Activated B cell treated with CpG ODN at 0.5 μM for 24 hours (primary cell): ENCODE data around the gene ENTHD1. TPM values are rescaled to one million over a fixed set of nuclear protein-coding genes. Genes with fewer than 3 reads are reported as not detected.

Source experiments
- ATAC-seq: fragments of 200-7000 bp; cut with Tn5 transposase; one replicate; pipeline ENCODE4 v1.10.0; 2021; ENCODE audit warnings: low read depth, mild to moderate bottlenecking, moderate library complexity
- CTCF ChIA-PET: fragments of 350-600 bp; sonication (Branson Sonifier 250); formaldehyde crosslinking; loops from one replicate; lab custom pipeline; 2021; ENCODE audit warnings: antibody characterized with exemption; lab: Charles Lee
- POLR2A ChIA-PET: fragments of 350-600 bp; sonication (Branson Sonifier 250); formaldehyde crosslinking; loops from one replicate; lab custom pipeline; 2021; ENCODE audit warnings: antibody characterized with exemption; lab: Charles Lee
- DNase-seq: peaks from one replicate; pipeline ENCODE4 v3.0.0; 2022
- H3K27ac Mint-ChIP-seq: one replicate; pipeline ENCODE4 v1.8.0; 2020; ENCODE audit warnings: mixed read lengths
- H3K27me3 Mint-ChIP-seq: one replicate; pipeline ENCODE4 v1.8.0; 2021; ENCODE audit warnings: mixed read lengths
- H3K36me3 Mint-ChIP-seq: one replicate; pipeline ENCODE4 v1.8.0; 2021; ENCODE audit warnings: low read depth, mixed read lengths
- H3K4me1 Mint-ChIP-seq: one replicate; pipeline ENCODE4 v1.8.0; 2021; ENCODE audit warnings: mixed read lengths
- H3K4me3 Mint-ChIP-seq: one replicate; pipeline ENCODE4 v1.8.0; 2020; ENCODE audit warnings: mild to moderate bottlenecking, mixed read lengths
- H3K9me3 Mint-ChIP-seq: one replicate; pipeline ENCODE4 v1.8.0; 2020; ENCODE audit warnings: mixed read lengths
- intact Hi-C: fragments of 100-400 bp; cut with micrococcal nuclease; formaldehyde crosslinking; loops from one replicate; pipeline ENCODE4 v1.15.1; 2024
- total RNA-seq: library from RNA; stranded (reverse); gene quantifications from 2 replicates; pipeline ENCODE4 v1.2.3, GENCODE V29; 2022
- TF ChIP-seq, protein P1 (sequence below): fragments of 200-600 bp; IDR thresholded peaks from one replicate; pipeline ENCODE4 v1.8.0; 2022; ENCODE audit warnings: antibody characterized with exemption, mild to moderate bottlenecking

Gene ENTHD1
- total RNA-seq, 1 donor from 2014 or later, result not detected

DNA sequence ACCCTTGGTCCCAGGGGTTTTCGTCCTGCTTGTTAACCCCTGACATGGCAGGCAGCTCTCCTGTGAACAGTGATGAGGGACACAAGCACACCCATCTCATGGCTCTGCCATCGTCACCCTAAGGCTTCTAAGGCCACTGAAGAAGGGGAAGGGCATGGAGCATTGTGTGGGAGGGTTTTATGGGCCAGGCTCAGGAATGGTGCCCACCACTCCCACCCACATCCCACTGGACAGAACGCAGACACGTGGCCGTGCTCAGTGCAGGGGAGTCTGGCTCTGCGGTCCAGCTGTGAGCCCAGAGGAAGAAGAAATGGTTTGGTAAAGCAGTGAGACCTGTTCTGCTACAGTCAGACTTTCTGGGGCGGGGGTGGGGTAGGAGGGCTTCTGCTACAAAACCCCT lies 193.0 kb downstream of the ENTHD1 start:
- ChIA-PET CTCF (no interaction called here), POLR2A (no interaction called here)
- TF ChIP-seq, protein P1, sequence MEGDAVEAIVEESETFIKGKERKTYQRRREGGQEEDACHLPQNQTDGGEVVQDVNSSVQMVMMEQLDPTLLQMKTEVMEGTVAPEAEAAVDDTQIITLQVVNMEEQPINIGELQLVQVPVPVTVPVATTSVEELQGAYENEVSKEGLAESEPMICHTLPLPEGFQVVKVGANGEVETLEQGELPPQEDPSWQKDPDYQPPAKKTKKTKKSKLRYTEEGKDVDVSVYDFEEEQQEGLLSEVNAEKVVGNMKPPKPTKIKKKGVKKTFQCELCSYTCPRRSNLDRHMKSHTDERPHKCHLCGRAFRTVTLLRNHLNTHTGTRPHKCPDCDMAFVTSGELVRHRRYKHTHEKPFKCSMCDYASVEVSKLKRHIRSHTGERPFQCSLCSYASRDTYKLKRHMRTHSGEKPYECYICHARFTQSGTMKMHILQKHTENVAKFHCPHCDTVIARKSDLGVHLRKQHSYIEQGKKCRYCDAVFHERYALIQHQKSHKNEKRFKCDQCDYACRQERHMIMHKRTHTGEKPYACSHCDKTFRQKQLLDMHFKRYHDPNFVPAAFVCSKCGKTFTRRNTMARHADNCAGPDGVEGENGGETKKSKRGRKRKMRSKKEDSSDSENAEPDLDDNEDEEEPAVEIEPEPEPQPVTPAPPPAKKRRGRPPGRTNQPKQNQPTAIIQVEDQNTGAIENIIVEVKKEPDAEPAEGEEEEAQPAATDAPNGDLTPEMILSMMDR, result no peak
- Mint-ChIP-seq H3K27me3 (peaks cover 8% of the 10 kb centered on the region), H3K36me3 (no peaks in the 10 kb centered on the region), H3K9me3 (no peaks in the 10 kb centered on the region), H3K4me1 (no peaks in the 10 kb centered on the region), H3K4me3 (no peak overlapping the region), H3K27ac (no peak overlapping the region)
- intact Hi-C loops, result no loop called here
- ATAC-seq (no peak), DNase-seq (no peak)

DNA sequence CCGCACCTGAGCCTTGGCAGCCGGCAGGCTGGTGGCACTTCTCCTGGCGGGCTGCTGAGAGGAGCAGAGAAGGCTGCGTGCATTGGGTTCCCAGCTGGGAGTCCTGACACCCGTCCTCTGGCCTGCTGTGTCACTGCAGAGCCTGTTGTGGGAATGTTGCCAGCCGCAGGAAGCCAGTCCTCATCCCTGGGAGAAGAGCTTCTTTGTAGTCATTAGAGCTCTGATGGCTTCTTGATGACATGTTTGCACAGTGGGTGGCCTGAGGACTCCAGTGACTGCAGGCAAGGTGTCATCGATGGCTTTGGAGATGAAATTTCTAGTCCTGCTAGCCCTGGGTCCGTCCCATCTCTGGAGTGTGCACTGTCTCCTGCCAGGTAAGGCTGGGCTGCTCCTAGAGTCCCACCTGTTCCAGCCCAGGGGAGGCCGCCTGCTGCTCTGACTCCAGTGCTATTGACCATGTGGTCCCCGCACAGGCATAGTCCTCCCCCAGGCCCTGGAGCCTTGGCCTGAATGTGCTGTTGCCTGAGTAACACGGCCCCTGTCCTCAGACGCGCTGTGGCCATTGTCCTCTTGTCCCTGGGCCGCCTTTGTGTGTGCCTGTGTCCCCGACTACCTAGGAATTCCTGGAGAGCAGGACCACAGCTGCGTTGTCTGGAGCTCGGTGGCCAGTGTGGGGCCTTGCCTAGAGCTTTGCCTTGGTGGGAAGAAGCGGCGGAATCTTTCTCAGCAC lies 193.8 kb downstream of the ENTHD1 start:
- intact Hi-C loops, result no loop called here
- DNase-seq (no peak), ATAC-seq (no peak)
- no peaks in the 10 kb centered on the region for H3K4me1 Mint-ChIP-seq
- H3K27me3 Mint-ChIP-seq, result peaks cover 8% of the 10 kb centered on the region
- ChIA-PET POLR2A (no interaction called here), CTCF (no interaction called here)
- no peak overlapping the region for H3K27ac Mint-ChIP-seq
- H3K36me3 Mint-ChIP-seq, result no peaks in the 10 kb centered on the region
- TF ChIP-seq, protein P1, result no peak
- no peaks in the 10 kb centered on the region for H3K9me3 Mint-ChIP-seq
- H3K4me3 Mint-ChIP-seq, result no peak overlapping the region

DNA sequence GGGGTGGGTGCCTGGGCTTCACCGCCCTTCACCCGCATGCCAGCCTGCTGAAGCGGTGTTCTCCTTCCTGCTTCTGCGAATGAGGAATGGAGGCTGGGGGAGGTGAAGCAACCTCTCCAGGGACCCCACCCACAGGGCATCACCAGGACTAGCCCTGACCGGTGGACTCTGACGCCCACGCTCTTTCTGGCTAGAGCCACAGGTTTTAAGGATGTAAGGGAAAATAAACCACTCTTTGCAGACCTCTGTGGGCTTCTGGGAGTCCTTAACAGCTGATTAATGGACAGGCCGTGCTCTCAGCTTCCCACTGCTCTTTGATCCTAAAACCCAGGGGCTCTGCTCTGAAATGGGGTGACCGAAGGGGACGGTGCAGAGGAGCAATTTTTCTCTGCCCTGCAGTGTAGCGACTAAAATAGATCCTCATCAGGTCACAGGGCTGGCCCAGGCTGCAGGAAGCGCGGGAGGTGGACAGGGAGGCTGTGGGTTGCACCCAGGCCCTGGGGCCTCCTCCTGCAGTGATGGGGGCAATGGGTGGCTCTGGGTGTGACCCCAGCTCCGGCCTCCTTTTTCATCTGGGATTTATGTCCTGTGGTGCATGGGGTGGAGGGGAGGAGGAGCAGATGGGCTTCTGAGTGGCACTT lies 195.7 kb downstream of the ENTHD1 start:
- no peaks in the 10 kb centered on the region for H3K9me3 Mint-ChIP-seq
- no peaks in the 10 kb centered on the region for H3K36me3 Mint-ChIP-seq
- H3K4me3 Mint-ChIP-seq, result no peak overlapping the region
- CTCF ChIA-PET, result no interaction called here
- H3K4me1 Mint-ChIP-seq, result no peaks in the 10 kb centered on the region
- ATAC-seq (no peak), DNase-seq (no peak)
- POLR2A ChIA-PET, result no interaction called here
- intact Hi-C loops, result no loop called here
- TF ChIP-seq, protein P1, result no peak
- H3K27ac Mint-ChIP-seq, result no peak overlapping the region
- H3K27me3 Mint-ChIP-seq, result peaks cover 14% of the 10 kb centered on the region

DNA sequence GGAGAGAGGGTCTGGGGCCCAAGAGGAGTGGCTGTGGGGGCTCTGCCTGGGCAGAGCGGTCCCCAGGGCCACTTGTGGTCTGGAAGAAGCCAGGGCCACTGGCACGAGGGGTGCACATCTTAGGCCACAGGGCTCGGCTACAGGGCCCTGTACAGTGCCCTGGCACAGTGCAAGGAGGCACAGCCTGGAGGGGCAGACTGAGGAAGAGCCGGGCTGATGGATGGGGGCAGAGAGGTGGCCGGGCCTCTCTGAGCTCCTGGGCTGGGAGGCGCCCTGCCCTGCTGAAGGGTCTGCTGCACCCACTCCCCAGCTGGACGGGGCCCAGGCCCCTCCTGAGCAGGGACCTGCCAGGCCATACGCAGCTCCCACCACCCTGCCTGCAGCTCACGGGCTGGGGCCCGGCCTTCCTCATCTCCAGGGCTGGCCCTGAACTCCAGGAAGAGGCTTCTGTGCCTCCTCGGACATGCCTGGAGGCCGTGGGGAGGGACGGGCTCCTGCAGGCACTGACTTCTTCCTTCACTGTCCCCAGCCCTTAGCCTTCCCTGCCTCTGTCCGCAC lies 199.5 kb downstream of the ENTHD1 start:
- ATAC-seq, result no peak

More for the DNA sequence above, 199.5 kb downstream of the ENTHD1 start:
- DNase-seq, result no peak
- no peak overlapping the region for H3K4me3 Mint-ChIP-seq
- intact Hi-C loops, result no loop called here
- no peaks in the 10 kb centered on the region for H3K36me3 Mint-ChIP-seq
- H3K4me1 Mint-ChIP-seq, result peaks cover 11% of the 10 kb centered on the region
- ChIA-PET CTCF (no interaction called here), POLR2A (no interaction called here)
- H3K9me3 Mint-ChIP-seq, result no peaks in the 10 kb centered on the region
- no peak overlapping the region for H3K27ac Mint-ChIP-seq
- TF ChIP-seq, protein P1, result no peak
- peaks cover 29% of the 10 kb centered on the region for H3K27me3 Mint-ChIP-seq

Other genes starting within 250 kb of the ENTHD1 start
- gene GRAP2, start 7.3 kb upstream of the ENTHD1 start, total RNA-seq, result 4.2 and 4.3 TPM in 2 replicates
- 0.58 TPM in 1 of 2 replicates, not detected in the other for gene TMA7B, start 66.6 kb upstream of the ENTHD1 start, total RNA-seq
- 0.02 and 0.13 TPM in 2 replicates for gene FAM83F, start 101.2 kb upstream of the ENTHD1 start, total RNA-seq